ENCODE results near the gene PRR11. TPM values are rescaled to one million over a fixed set of nuclear protein-coding genes. Genes with fewer than 3 reads are reported as not detected.

PRR11 gene
- total RNA-seq, 6 experiments from 2014 or later: 30.8 to 78.9 (median 72.7) TPM

DNA sequence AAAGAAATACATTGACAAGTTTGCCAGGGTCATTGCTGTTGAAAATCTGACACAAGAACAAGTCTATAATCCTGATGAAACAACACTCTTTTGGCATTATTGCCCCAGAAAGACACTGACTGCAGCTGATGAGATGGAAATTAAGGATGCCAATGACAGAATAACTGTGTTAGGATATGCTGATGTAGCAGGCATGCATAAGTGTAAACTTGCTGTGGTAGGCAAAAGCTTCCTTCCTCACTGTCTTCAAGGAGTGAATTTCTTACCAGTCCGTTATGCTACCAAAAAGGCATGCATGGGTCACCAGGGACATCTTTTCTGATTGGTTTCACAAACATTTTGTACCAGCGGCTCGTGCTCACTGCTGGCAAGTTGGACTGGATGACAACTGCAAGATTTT lies 75.2 kb downstream of the PRR11 start:
- TF ChIP-seq, protein P1, sequence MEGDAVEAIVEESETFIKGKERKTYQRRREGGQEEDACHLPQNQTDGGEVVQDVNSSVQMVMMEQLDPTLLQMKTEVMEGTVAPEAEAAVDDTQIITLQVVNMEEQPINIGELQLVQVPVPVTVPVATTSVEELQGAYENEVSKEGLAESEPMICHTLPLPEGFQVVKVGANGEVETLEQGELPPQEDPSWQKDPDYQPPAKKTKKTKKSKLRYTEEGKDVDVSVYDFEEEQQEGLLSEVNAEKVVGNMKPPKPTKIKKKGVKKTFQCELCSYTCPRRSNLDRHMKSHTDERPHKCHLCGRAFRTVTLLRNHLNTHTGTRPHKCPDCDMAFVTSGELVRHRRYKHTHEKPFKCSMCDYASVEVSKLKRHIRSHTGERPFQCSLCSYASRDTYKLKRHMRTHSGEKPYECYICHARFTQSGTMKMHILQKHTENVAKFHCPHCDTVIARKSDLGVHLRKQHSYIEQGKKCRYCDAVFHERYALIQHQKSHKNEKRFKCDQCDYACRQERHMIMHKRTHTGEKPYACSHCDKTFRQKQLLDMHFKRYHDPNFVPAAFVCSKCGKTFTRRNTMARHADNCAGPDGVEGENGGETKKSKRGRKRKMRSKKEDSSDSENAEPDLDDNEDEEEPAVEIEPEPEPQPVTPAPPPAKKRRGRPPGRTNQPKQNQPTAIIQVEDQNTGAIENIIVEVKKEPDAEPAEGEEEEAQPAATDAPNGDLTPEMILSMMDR (IDR thresholded peaks at IDR 0.05): no peak

DNA sequence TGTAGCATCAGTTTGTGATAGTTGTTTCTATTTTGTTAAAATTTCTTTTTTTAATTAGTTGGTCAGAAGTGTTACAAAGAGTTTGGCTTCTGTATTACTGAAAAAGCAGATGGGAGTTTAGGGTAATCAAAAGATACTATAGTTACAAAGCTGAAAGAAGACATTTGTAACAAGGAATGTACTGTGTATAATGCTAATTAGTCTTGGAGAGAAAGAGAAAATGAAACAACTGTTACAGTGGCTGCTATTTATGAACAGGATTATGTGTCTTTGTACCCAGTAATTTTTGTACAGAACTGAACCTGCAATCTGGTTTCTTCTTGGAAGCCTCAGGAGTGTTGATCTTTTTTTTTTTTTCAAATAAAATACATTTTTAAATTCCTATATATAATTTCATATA lies 79.1 kb downstream of the PRR11 start:
- Mint-ChIP-seq H3K27me3 (ENCODE audit: insufficient read depth) (peaks cover 10% of the 10 kb centered on the region; the same call in 1 of the 2 replicates), H3K9me3 (no peaks in the 10 kb centered on the region)

More for the DNA sequence above, 75.2 kb downstream of the PRR11 start:
- Mint-ChIP-seq H3K36me3 (ENCODE audit: low read depth) (no peaks in the 10 kb centered on the region), H3K4me3 (no peak overlapping the region), H3K27me3 (ENCODE audit: insufficient read depth) (peaks cover 15% of the 10 kb centered on the region; the same call in 1 of the 2 replicates), H3K9me3 (no peaks in the 10 kb centered on the region), H3K4me1 (ENCODE audit: low read depth) (no peaks in the 10 kb centered on the region), H3K27ac (no peak overlapping the region)
- no peak for DNase-seq

DNA sequence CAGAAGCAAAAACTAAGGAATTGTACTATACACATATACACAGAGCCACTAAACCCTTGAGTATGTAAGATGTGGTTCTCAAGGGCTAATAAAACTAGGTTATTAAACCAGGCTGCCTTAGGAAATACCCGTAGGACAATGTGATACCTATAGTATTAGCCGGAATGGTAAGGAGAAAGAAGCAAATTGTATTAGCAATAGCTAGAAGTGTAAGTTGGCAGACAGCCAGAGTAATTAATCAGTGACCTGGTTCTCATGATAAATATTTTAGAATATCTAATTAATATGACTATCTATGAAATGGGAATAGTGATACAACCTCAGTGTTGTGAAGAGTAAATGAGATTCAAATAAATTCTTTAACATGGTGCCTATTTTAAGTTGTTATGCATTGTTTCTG lies 83.4 kb downstream of the PRR11 start:
- no peak overlapping the region for H3K27ac Mint-ChIP-seq
- no peak for DNase-seq
- no peaks in the 10 kb centered on the region for H3K36me3 Mint-ChIP-seq (ENCODE audit: low read depth)
- TF ChIP-seq, protein P1 (IDR thresholded peaks at IDR 0.05): no peak
- H3K4me1 Mint-ChIP-seq (ENCODE audit: low read depth): no peaks in the 10 kb centered on the region
- no peaks in the 10 kb centered on the region for H3K9me3 Mint-ChIP-seq
- no peaks in the 10 kb centered on the region; the same call in none of the 2 replicates for H3K27me3 Mint-ChIP-seq (ENCODE audit: insufficient read depth)
- no peak overlapping the region for H3K4me3 Mint-ChIP-seq

More for the DNA sequence above, 79.1 kb downstream of the PRR11 start:
- Mint-ChIP-seq H3K4me3 (no peak overlapping the region), H3K4me1 (ENCODE audit: low read depth) (no peaks in the 10 kb centered on the region), H3K36me3 (ENCODE audit: low read depth) (no peaks in the 10 kb centered on the region), H3K27ac (no peak overlapping the region)
- TF ChIP-seq, protein P1 (IDR thresholded peaks at IDR 0.05): no peak
- DNase-seq: no peak

DNA sequence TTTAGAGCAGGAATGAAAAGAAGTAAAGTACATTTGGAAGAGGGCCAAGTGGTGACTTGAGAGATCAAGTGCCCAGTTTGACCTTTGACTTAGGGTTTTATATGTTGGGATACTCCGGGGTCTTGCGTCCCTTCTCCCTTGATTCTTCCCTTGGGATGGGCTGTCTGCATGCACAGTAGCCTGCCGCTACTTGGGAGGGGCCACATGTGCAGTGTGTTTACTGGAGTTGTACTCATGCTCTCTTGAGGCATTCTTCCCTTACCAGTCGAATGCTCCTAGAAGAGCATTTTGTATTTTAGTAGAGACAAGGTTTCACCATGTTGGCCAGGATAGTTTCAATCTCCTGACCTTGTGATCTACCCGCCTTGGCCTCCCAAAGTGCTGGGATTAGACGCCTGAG lies 88.5 kb downstream of the PRR11 start:
- Mint-ChIP-seq H3K9me3 (no peaks in the 10 kb centered on the region), H3K27me3 (ENCODE audit: insufficient read depth) (no peaks in the 10 kb centered on the region; the same call in none of the 2 replicates), H3K36me3 (ENCODE audit: low read depth) (no peaks in the 10 kb centered on the region), H3K4me1 (ENCODE audit: low read depth) (no peaks in the 10 kb centered on the region), H3K4me3 (no peak overlapping the region), H3K27ac (no peak overlapping the region)
- no peak for DNase-seq
- TF ChIP-seq, protein P1 (IDR thresholded peaks at IDR 0.05): no peak

Small RNAs within 50 kb of the gene (microRNA-seq; reads per million reads assigned to microRNA genes)
- gene MIR301A (335 reads per million, percentile 63 among the genes with 10 or more reads in this experiment), gene MIR454 (429 reads per million, percentile 66 among the genes with 10 or more reads in this experiment)

Other genes with a start within 250 kb of the PRR11 start
- 10 to 100 TPM; 21.5 to 25.0 (median 23.7) TPM for gene TRIM37, start 48.9 kb upstream of the PRR11 start, total RNA-seq (2021; fragmentation: NEBNext Ultra II Directional; extraction: Animal tissue kit (Norgen Biotek cat#: 25700))
- 100 to 1,000 TPM in 1 of 6 experiments, 10 to 100 TPM in 5; 65.4 to 102 (median 96.6) TPM for gene SKA2, start 560 bp upstream of the PRR11 start, total RNA-seq (2021; fragmentation: NEBNext Ultra II Directional; extraction: Animal tissue kit (Norgen Biotek cat#: 25700))
- 10 to 100 TPM; 15.6 to 22.2 (median 18.5) TPM for gene SMG8, start 54.3 kb downstream of the PRR11 start, total RNA-seq (2021; fragmentation: NEBNext Ultra II Directional; extraction: Animal tissue kit (Norgen Biotek cat#: 25700))
- gene GDPD1, start 64.8 kb downstream of the PRR11 start, total RNA-seq (2021; fragmentation: NEBNext Ultra II Directional; extraction: Animal tissue kit (Norgen Biotek cat#: 25700)): 1 to 10 TPM in 3 of 6 experiments, under 1 TPM in 3; 0.43 to 1.4 (median 1.1) TPM
- gene YPEL2, start 175.9 kb downstream of the PRR11 start, total RNA-seq (2021; fragmentation: NEBNext Ultra II Directional; extraction: Animal tissue kit (Norgen Biotek cat#: 25700)): 1 to 10 TPM; 2.9 to 8.8 (median 4.6) TPM